Measurements from ENCODE around the gene LMCD1.

The LMCD1 gene

DNA sequence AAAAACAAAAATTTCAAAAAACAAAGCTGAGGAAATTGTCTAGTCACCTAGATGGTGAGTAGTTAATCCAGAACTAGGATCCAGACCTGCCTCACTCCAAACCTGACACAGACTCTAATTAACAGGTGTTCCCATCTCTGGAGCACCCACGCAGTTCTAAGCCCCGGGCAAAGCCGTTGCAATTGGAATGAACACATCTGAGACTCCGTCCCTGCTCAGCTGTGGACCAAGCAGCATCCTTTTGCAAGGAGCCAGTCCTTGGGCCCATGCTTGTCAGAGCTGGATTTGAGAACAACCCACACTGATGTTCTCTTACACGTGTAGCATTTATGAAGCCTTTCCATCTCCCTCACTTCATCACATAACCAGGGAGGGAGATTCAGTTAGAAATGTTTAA lies 54.8 kb downstream of the LMCD1 start:
- TF ChIP-seq FOXM1 (IDR thresholded peaks at IDR 0.05; ENCODE audit: borderline replicate concordance, low read depth): no peak
- no peak for TF ChIP-seq ZBTB7A (IDR thresholded peaks at IDR 0.05; ENCODE audit: low read depth)
- no peak for TF ChIP-seq NFIC (IDR thresholded peaks at IDR 0.05)
- TF ChIP-seq YY1 (IDR thresholded peaks at IDR 0.05; ENCODE audit: low read depth): no peak
- no peak for TF ChIP-seq EP300 (IDR thresholded peaks at IDR 0.05; ENCODE audit: borderline replicate concordance)
- TF ChIP-seq TEAD4 (IDR thresholded peaks at IDR 0.05): no peak

DNA sequence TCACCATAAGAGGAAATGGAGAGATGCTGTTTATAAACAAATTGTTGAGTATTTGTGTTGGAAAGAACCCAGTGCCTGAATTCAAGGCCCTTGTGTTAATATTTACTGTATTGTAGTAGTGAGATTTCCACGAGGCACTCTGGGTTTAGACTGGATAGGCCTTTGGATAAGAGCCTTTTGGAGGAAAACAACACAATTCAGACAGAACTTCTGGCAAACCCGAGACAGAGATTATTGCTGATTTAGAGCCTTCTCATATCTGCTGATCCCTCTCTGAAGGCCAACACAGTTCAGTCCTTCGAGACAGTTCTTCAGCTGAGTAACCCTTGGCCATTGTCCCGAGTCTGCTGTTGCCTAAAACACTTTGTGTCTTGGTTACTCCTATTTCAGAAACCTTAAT lies 55.7 kb downstream of the LMCD1 start:
- TF ChIP-seq, protein P1, sequence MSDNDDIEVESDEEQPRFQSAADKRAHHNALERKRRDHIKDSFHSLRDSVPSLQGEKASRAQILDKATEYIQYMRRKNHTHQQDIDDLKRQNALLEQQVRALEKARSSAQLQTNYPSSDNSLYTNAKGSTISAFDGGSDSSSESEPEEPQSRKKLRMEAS (IDR thresholded peaks at IDR 0.05): no peak
- no peak for TF ChIP-seq FOXM1 (IDR thresholded peaks at IDR 0.05; ENCODE audit: borderline replicate concordance, low read depth)
- no peak for TF ChIP-seq TAF1 (IDR thresholded peaks at IDR 0.05; ENCODE audit: low read depth)

DNA sequence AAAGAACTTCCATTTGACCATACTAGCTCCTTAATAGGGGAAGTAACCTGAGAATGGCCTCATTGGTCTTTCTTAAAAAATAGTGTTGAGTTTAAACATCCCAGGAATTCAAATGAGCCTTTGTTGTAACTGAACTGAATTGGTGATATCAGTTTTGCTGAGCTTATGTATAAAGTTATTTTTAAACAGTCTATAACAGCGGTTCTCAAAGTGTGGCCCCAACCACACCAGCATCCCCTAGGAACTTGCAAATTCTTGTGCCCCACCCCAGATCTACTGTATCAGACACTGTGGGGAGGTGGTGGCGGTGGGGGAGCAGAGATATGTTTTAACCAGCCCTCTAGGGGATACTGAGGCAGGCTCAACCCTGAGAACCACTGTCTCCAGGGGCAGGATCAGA lies 57.0 kb downstream of the LMCD1 start:
- TF ChIP-seq RAD21 (IDR thresholded peaks at IDR 0.05; ENCODE audit: low read depth) (no peak), CREB1 (IDR thresholded peaks at IDR 0.05; ENCODE audit: low read depth) (no peak), EGR1 (IDR thresholded peaks at IDR 0.05) (no peak), TAF1 (IDR thresholded peaks at IDR 0.05; ENCODE audit: low read depth) (no peak), TEAD4 (IDR thresholded peaks at IDR 0.05) (no peak), TCF12 (IDR thresholded peaks at IDR 0.05; ENCODE audit: low read depth) (no peak), NFIC (IDR thresholded peaks at IDR 0.05) (no peak), FOXM1 (IDR thresholded peaks at IDR 0.05; ENCODE audit: borderline replicate concordance, low read depth) (no peak), EP300 (IDR thresholded peaks at IDR 0.05; ENCODE audit: borderline replicate concordance) (no peak), ZBTB7A (IDR thresholded peaks at IDR 0.05; ENCODE audit: low read depth) (no peak), YY1 (IDR thresholded peaks at IDR 0.05; ENCODE audit: low read depth) (no peak), CEBPB (IDR thresholded peaks at IDR 0.05) (no peak)
- TF ChIP-seq, protein P2, sequence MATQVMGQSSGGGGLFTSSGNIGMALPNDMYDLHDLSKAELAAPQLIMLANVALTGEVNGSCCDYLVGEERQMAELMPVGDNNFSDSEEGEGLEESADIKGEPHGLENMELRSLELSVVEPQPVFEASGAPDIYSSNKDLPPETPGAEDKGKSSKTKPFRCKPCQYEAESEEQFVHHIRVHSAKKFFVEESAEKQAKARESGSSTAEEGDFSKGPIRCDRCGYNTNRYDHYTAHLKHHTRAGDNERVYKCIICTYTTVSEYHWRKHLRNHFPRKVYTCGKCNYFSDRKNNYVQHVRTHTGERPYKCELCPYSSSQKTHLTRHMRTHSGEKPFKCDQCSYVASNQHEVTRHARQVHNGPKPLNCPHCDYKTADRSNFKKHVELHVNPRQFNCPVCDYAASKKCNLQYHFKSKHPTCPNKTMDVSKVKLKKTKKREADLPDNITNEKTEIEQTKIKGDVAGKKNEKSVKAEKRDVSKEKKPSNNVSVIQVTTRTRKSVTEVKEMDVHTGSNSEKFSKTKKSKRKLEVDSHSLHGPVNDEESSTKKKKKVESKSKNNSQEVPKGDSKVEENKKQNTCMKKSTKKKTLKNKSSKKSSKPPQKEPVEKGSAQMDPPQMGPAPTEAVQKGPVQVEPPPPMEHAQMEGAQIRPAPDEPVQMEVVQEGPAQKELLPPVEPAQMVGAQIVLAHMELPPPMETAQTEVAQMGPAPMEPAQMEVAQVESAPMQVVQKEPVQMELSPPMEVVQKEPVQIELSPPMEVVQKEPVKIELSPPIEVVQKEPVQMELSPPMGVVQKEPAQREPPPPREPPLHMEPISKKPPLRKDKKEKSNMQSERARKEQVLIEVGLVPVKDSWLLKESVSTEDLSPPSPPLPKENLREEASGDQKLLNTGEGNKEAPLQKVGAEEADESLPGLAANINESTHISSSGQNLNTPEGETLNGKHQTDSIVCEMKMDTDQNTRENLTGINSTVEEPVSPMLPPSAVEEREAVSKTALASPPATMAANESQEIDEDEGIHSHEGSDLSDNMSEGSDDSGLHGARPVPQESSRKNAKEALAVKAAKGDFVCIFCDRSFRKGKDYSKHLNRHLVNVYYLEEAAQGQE (IDR thresholded peaks at IDR 0.05; ENCODE audit: low read depth): no peak
- TF ChIP-seq, protein P3, sequence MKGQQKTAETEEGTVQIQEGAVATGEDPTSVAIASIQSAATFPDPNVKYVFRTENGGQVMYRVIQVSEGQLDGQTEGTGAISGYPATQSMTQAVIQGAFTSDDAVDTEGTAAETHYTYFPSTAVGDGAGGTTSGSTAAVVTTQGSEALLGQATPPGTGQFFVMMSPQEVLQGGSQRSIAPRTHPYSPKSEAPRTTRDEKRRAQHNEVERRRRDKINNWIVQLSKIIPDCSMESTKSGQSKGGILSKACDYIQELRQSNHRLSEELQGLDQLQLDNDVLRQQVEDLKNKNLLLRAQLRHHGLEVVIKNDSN (IDR thresholded peaks at IDR 0.05): no peak

DNA sequence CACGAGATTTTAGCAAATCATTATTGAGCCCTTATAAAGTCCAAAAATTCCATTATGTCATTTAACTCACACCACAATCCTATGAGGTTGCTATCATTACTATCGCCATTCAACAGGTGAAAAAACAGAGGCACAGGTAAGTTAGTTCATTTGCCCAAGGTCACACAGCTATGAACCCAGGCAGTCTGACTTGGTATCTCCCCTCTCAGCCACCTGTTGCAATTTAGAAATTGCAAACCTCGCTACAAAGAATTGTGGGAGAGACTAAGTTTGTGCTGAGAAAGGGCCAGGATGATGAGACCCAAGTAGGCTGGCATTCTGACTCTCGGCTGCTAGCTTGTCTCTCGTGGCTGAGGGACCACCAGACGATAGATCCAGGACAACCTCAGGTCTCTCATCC lies 57.7 kb downstream of the LMCD1 start:
- TF ChIP-seq, protein P3 (IDR thresholded peaks at IDR 0.05): no peak
- no peak for TF ChIP-seq FOXM1 (IDR thresholded peaks at IDR 0.05; ENCODE audit: borderline replicate concordance, low read depth)

DNA sequence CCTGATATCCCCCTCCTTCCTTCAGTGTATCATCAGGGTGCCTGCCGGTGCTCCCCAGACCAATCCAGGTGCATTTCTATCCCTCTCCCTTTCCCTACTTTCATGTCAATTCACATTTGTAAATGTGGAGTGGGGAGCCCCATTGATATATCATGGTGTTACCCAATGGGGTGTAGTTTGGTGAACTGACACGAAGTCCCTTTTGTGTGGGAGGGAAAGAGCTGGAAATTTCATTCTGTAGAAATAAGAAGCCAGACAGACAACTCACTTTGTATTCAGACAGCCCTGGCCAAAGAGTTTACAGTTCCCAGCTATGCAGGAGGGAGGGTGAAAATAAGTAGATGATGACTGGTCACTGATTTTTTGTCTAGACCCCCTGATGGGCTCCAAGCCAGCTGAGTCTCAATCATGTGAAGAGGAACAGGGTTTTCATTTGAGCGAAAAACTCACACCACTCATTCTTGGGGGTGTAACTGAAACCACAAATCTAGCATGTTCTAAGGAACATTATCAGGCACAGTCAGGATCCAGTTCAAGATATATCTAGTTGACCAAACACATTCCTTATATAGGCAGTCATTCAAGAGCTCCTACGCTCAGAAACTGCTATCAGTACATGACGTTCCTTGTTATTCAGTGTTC lies 58.9 kb downstream of the LMCD1 start:
- TF ChIP-seq RAD21 (IDR thresholded peaks at IDR 0.05; ENCODE audit: low read depth): no peak
- TF ChIP-seq, protein P2 (IDR thresholded peaks at IDR 0.05; ENCODE audit: low read depth): no peak
- TF ChIP-seq, protein P1 (IDR thresholded peaks at IDR 0.05): no peak
- TF ChIP-seq, protein P3 (IDR thresholded peaks at IDR 0.05): no peak
- no peak for TF ChIP-seq CEBPB (IDR thresholded peaks at IDR 0.05)
- TF ChIP-seq YY1 (IDR thresholded peaks at IDR 0.05; ENCODE audit: low read depth): no peak
- TF ChIP-seq TCF12 (IDR thresholded peaks at IDR 0.05; ENCODE audit: low read depth): no peak
- no peak for TF ChIP-seq CREB1 (IDR thresholded peaks at IDR 0.05; ENCODE audit: low read depth)
- TF ChIP-seq EP300 (IDR thresholded peaks at IDR 0.05; ENCODE audit: borderline replicate concordance): no peak
- no peak for TF ChIP-seq TEAD4 (IDR thresholded peaks at IDR 0.05)
- no peak for TF ChIP-seq TAF1 (IDR thresholded peaks at IDR 0.05; ENCODE audit: low read depth)
- TF ChIP-seq EGR1 (IDR thresholded peaks at IDR 0.05): no peak
- TF ChIP-seq ZBTB7A (IDR thresholded peaks at IDR 0.05; ENCODE audit: low read depth): no peak
- no peak for TF ChIP-seq NFIC (IDR thresholded peaks at IDR 0.05)

DNA sequence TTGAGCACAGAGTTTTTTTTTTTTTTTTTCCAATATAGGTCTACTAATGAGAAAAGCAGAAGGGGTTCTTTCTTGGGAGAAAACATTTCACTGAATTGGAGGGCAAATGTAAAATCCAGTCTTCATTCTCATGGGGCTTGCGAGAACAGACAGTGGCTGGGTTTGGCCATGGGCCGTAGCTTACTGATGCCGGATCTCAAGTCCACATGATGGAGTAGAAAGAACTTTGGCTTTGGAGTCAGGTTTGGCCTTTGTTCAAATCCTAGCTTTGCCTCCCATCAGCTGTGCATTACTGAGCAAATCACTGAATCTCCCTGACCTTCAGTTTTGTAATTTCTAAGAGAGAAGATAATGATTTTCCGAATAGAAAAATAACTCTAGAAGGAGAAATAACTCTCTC lies 59.7 kb downstream of the LMCD1 start:
- TF ChIP-seq CEBPB (IDR thresholded peaks at IDR 0.05) (no peak), CREB1 (IDR thresholded peaks at IDR 0.05; ENCODE audit: low read depth) (no peak), YY1 (IDR thresholded peaks at IDR 0.05; ENCODE audit: low read depth) (no peak), EP300 (IDR thresholded peaks at IDR 0.05; ENCODE audit: borderline replicate concordance) (no peak), TEAD4 (IDR thresholded peaks at IDR 0.05) (no peak), TCF12 (IDR thresholded peaks at IDR 0.05; ENCODE audit: low read depth) (no peak)

Data from Ishikawa (cell line).